PC-3 (cell line): ENCODE results near the gene SNX20. TPM values are rescaled to one million over a fixed set of nuclear protein-coding genes. Genes with fewer than 3 reads are reported as not detected.

Experiments used
- ATAC-seq: fragments of 200-7000 bp; cut with Tn5 transposase; 2 replicates; pipeline ENCODE4 v1.9.1; 2020; ENCODE audit warnings: mild to moderate bottlenecking, moderate library complexity
- BruUV-seq: library from RNA; stranded (reverse); fragments of 400-500 nt; replicated peaks from 2 replicates; lab custom pipeline; 2021; lab: Mats Ljungman, UMichigan
- CTCF ChIA-PET: fragments of 300-600 bp; sonication (Branson Sonifier 250); formaldehyde crosslinking; loops from one replicate; lab custom pipeline; 2022; ENCODE audit warnings: antibody characterized with exemption; lab: Charles Lee
- POLR2A ChIA-PET: fragments of 300-600 bp; sonication (Branson Sonifier 250); formaldehyde crosslinking; loops from one replicate; lab custom pipeline; 2022; ENCODE audit warnings: antibody characterized with exemption; ENCODE audit not compliant: unreplicated experiment; lab: Charles Lee
- DNase-seq: peaks from one replicate; pipeline ENCODE4 v3.0.0-alpha.2; 2015
- H2AFZ ChIP-seq: fragments of 300-600 bp; sonication (generic); 2 replicates; pipeline ENCODE4 v1.6.0; 2016; ENCODE audit warnings: antibody characterized with exemption, low read length
- H3F3A ChIP-seq: fragments of 300-600 bp; sonication (generic); one replicate; pipeline ENCODE4 v1.6.0; 2017; ENCODE audit warnings: antibody characterized with exemption, low read length, control low read depth, mild to moderate bottlenecking; ENCODE audit not compliant: unreplicated experiment
- H3K27ac ChIP-seq: fragments of 300-600 bp; sonication (generic); 2 replicates; pipeline ENCODE4 v1.5.1; 2016; ENCODE audit warnings: mild to moderate bottlenecking, low read length
- H3K27me3 ChIP-seq: fragments of 300-600 bp; sonication (generic); 2 replicates; pipeline ENCODE4 v1.6.1; 2016; ENCODE audit warnings: low read length, mixed read lengths
- H3K36me3 ChIP-seq: fragments of 300-600 bp; sonication (generic); 2 replicates; pipeline ENCODE4 v1.6.1; 2016; ENCODE audit warnings: low read depth, mixed run types, low read length, mixed read lengths
- H3K4me1 ChIP-seq: fragments of 300-600 bp; sonication (generic); 2 replicates; pipeline ENCODE4 v1.5.1; 2016; ENCODE audit warnings: low read length; ENCODE audit not compliant: insufficient read depth
- H3K4me2 ChIP-seq: fragments of 300-600 bp; sonication (generic); 2 replicates; pipeline ENCODE4 v1.6.0; 2016; ENCODE audit warnings: low read length
- H3K4me3 ChIP-seq: fragments of 300-600 bp; sonication (generic); 2 replicates; pipeline ENCODE4 v1.5.1; 2016; ENCODE audit warnings: mild to moderate bottlenecking, low read length, mixed read lengths
- H3K79me2 ChIP-seq: fragments of 300-600 bp; sonication (generic); 2 replicates; pipeline ENCODE4 v1.6.1; 2017; ENCODE audit warnings: low read length, mixed read lengths
- H3K9ac ChIP-seq: fragments of 300-600 bp; sonication (generic); 2 replicates; pipeline ENCODE4 v1.6.0; 2016; ENCODE audit warnings: mild to moderate bottlenecking, low read length
- H3K9me2 ChIP-seq: fragments of 300-600 bp; sonication (generic); replicated peaks from 2 replicates; pipeline ENCODE4 v1.6.1; 2016; ENCODE audit warnings: mixed run types, low read length, mixed read lengths
- H3K9me3 ChIP-seq: fragments of 300-600 bp; sonication (generic); 2 replicates; pipeline ENCODE4 v1.6.1; 2016; ENCODE audit warnings: low read length, mixed read lengths
- H4K20me1 ChIP-seq: fragments of 300-600 bp; sonication (generic); 2 replicates; pipeline ENCODE4 v1.6.1; 2016; ENCODE audit warnings: low read length, mixed read lengths
- EZH2 ChIP-seq: fragments of 300-600 bp; sonication (generic); IDR thresholded peaks from one replicate; pipeline ENCODE4 v1.6.1; 2017; ENCODE audit warnings: antibody characterized with exemption, mild to moderate bottlenecking, low read length; ENCODE audit not compliant: unreplicated experiment
- EZH2phosphoT487 ChIP-seq: fragments of 300-600 bp; sonication (generic); IDR thresholded peaks from 2 replicates; pipeline ENCODE4 v1.6.1; 2018; ENCODE audit warnings: mild to moderate bottlenecking, antibody characterized with exemption, low read length, borderline replicate concordance
- intact Hi-C: fragments of 100-400 bp; cut with micrococcal nuclease; formaldehyde crosslinking; loops from 2 replicates; pipeline ENCODE4 v1.9.0; 2023
- total RNA-seq: library from RNA; depleted of rRNA; stranded (reverse); fragments of >200 nt; gene quantifications from 2 replicates; pipeline ENCODE4 v1.2.3, GENCODE V29; 2014
- TF ChIP-seq, protein P1 (sequence below): fragments of 300-600 bp; sonication (generic); conservative IDR thresholded peaks from 2 replicates; pipeline ENCODE4 v1.5.1; 2017; ENCODE audit warnings: antibody characterized with exemption, low read depth, mild to moderate bottlenecking, low read length

The SNX20 gene
- total RNA-seq, 1 experiment from 2014 or later: not detected

DNA sequence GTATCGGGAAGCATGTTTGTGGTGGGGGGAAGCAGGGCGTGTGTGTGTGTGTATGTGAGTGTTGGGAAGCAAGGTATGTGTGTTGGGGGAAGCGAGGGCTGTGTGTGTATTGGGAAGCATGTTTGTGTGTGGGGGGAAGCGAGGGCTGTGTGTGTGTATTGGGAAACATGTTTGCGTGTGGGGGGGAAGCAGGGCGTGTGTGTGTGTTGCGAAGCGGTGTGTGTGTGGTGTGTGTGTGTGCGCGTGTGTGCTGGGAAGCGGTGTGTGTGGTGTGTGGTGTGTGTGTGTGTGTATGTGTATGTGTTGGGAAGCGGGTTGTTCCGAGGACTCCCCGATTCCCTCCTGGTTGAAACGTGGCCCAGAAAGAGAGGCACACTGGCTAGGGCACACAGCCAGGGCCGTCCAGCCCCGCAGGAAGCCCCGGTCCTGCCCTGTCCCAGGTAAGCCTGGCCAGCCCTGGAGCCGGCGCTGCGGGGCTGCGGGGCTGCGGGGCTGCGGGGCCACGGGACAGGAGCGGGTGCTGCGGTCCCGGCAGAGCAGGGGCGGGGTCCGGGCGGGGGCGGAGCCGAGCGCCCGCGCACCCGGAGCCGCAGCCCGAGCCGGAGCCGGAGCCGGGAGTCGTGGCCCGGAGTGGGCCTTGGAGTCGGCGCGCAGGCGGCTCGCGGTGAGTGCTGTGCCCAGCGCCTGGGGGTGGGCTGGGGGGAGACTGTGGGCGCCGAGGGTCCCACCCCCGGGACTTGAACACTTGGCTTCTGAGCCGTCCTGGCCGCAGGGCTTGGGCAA, 12.1 kb upstream of the SNX20 start, which contains the start of gene NOD2:
NOD2 (plus strand) TSS at position 608 of the 783 bp plus-strand sequence. CDS start 5,890 bp downstream, outside the sequence.
- Histone ChIP-seq H3F3A (no peaks in the 10 kb centered on the region), H4K20me1 (no peaks in the 10 kb centered on the region), H3K36me3 (no peaks in the 10 kb centered on the region), H3K79me2 (no peaks in the 10 kb centered on the region), H3K4me1 (no peaks in the 10 kb centered on the region), H3K4me3 (no peak within 1 kb of the TSS), H2AFZ (no peak within 1 kb of the TSS), H3K9ac (no peak within 1 kb of the TSS), H3K27me3 (no peaks in the 10 kb centered on the region), H3K9me2 (no peaks in the 10 kb centered on the region), H3K9me3 (no peaks in the 10 kb centered on the region), H3K4me2 (peak within 1 kb of the TSS; percentile 46; the same call in 1 of the 2 replicates), H3K27ac (no peak within 1 kb of the TSS)
- CTCF ChIA-PET: no interaction called here
- POLR2A ChIA-PET: no interaction called here
- no peak for ATAC-seq
- no TSS peak for BruUV-seq
- no peak for DNase-seq
- intact Hi-C loops: no loop called here
- TF ChIP-seq EZH2: no peak
- no peak for TF ChIP-seq EZH2phosphoT487
- TF ChIP-seq, protein P1, sequence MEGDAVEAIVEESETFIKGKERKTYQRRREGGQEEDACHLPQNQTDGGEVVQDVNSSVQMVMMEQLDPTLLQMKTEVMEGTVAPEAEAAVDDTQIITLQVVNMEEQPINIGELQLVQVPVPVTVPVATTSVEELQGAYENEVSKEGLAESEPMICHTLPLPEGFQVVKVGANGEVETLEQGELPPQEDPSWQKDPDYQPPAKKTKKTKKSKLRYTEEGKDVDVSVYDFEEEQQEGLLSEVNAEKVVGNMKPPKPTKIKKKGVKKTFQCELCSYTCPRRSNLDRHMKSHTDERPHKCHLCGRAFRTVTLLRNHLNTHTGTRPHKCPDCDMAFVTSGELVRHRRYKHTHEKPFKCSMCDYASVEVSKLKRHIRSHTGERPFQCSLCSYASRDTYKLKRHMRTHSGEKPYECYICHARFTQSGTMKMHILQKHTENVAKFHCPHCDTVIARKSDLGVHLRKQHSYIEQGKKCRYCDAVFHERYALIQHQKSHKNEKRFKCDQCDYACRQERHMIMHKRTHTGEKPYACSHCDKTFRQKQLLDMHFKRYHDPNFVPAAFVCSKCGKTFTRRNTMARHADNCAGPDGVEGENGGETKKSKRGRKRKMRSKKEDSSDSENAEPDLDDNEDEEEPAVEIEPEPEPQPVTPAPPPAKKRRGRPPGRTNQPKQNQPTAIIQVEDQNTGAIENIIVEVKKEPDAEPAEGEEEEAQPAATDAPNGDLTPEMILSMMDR: no peak

DNA sequence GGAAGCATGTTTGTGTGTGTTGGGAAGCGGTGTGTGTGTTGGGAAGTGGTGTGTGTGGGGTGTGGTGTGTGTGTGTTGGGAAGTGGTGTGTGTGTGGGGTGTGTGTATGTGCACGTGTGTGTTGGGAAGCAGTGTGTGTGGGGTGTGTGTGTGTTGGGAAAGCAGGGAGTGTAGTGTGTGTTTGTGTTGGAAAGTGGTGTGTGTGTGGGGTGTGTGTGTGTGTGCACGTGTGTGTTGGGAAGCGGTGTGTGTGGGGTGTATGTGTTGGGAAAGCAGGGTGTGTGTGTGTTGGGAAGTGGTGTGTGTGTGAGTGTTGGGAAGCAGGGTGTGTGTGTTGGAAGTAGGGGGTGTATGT, 11.5 kb upstream of the SNX20 start:
- Histone ChIP-seq H2AFZ (no peak overlapping the region), H4K20me1 (no peaks in the 10 kb centered on the region), H3K4me1 (no peaks in the 10 kb centered on the region), H3F3A (no peaks in the 10 kb centered on the region), H3K36me3 (no peaks in the 10 kb centered on the region), H3K9me2 (no peaks in the 10 kb centered on the region), H3K4me2 (no peak overlapping the region), H3K9ac (no peak overlapping the region), H3K79me2 (no peaks in the 10 kb centered on the region), H3K27me3 (no peaks in the 10 kb centered on the region), H3K27ac (no peak overlapping the region), H3K4me3 (no peak overlapping the region), H3K9me3 (no peaks in the 10 kb centered on the region)
- DNase-seq (no peak), ATAC-seq (no peak)
- ChIA-PET CTCF (no interaction called here), POLR2A (no interaction called here)
- no TSS peak for BruUV-seq
- TF ChIP-seq, protein P1: no peak
- TF ChIP-seq EZH2: no peak
- no peak for TF ChIP-seq EZH2phosphoT487
- intact Hi-C loops: no loop called here

DNA sequence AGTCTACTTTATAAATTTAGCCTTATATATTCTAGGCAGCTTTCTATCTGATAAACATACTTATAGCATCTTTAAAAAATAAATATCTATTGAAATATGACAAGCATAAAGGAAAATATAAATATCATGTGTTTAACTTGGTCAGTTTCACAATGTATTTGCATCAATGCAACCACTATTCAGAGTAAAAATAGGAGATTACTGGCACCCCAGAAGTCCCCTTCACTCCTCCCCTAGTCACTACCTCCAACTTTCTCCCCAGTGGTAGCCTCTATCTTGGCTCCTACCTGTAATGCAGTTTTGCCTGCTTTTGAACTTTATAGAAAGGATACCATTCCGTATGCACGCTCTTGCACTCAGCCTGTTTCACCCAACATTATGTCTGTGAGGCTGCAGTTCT, 9.1 kb upstream of the SNX20 start:
- ChIA-PET CTCF (no interaction called here), POLR2A (no interaction called here)
- no peak overlapping the region for H3K4me3 ChIP-seq
- no peaks in the 10 kb centered on the region for H3F3A ChIP-seq
- H3K9ac ChIP-seq: no peak overlapping the region
- intact Hi-C loops: no loop called here
- TF ChIP-seq, protein P1: no peak
- no peak for TF ChIP-seq EZH2
- no peak for TF ChIP-seq EZH2phosphoT487
- no TSS peak for BruUV-seq
- H3K9me2 ChIP-seq: no peaks in the 10 kb centered on the region
- H4K20me1 ChIP-seq: no peaks in the 10 kb centered on the region
- 0 out of 2 replicates have a peak, but pooled peaks cover 3% of the 10 kb centered on the region for H3K27me3 ChIP-seq
- no peak overlapping the region for H2AFZ ChIP-seq
- H3K36me3 ChIP-seq: no peaks in the 10 kb centered on the region
- DNase-seq (no peak), ATAC-seq (no peak)
- no peaks in the 10 kb centered on the region for H3K9me3 ChIP-seq
- no peak overlapping the region for H3K27ac ChIP-seq
- H3K79me2 ChIP-seq: no peaks in the 10 kb centered on the region
- no peaks in the 10 kb centered on the region for H3K4me1 ChIP-seq
- H3K4me2 ChIP-seq: no peak overlapping the region
